ENCODE data around the gene ADGRV1.
"Not testable (repeated sequence)": the region's sequence is repeated elsewhere in the genome, so short reads cannot be mapped to it uniquely, and the experiment has no call there.

Gene ADGRV1

DNA sequence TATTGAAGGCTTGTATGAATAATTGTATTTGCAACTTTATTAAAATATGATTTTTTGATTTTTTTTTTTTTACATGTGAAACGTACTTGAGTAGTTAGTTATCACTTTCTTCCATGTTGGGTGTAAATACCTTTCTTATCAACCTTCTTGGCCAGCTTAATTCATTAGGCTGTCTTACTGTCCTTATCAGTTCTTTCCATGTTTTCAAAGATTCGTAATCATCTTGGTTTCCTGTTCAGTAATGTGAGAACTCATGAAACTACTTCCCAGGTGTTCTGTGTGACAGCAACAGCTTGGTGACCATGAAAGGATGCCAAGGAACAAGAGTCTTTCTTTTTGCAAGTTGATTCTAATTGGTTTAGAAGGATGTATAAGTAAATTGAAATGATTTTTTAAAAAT, 100.0 kb downstream of the ADGRV1 start:
- DNase-seq, result no peak

DNA sequence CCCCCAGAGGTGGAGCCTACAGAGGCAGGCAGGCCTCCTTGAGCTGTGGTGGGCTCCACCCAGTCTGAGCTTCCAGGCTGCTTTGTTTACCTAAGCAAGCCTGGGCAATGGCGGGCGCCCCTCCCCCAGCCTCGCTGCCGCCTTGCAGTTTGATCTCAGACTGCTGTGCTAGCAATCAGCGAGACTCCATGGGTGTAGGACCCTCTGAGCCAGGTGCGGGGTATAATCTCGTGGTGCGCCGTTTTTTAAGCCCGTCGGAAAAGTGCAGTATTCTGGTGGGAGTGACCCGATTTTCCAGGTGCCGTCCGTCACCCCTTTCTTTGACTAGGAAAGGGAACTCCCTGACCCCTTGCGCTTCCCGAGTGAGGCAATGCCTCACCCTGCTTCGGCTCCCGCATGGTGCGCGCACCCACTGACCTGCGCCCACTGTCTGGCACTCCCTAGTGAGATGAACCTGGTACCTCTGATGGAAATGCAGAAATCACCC, 109.5 kb downstream of the ADGRV1 start:
- not testable (repeated sequence) for DNase-seq

DNA sequence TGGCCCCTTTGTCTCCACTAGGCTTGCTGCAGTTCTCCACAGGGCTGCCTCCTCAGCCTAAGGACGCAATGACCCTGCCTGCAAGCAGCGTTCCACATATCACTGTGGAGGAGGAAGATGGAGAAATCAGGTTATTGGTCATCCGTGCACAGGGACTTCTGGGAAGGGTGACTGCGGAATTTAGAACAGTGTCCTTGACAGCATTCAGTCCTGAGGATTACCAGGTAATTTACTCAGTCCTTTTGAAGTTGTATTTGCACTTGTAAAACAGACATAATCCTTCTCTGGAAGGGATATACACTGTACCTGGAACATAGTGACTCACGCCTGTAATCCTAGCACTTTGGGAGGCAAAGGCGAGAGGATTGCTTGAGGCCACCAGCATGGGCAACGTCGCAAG, 116.6 kb downstream of the ADGRV1 start:
- DNase-seq, result no peak

DNA sequence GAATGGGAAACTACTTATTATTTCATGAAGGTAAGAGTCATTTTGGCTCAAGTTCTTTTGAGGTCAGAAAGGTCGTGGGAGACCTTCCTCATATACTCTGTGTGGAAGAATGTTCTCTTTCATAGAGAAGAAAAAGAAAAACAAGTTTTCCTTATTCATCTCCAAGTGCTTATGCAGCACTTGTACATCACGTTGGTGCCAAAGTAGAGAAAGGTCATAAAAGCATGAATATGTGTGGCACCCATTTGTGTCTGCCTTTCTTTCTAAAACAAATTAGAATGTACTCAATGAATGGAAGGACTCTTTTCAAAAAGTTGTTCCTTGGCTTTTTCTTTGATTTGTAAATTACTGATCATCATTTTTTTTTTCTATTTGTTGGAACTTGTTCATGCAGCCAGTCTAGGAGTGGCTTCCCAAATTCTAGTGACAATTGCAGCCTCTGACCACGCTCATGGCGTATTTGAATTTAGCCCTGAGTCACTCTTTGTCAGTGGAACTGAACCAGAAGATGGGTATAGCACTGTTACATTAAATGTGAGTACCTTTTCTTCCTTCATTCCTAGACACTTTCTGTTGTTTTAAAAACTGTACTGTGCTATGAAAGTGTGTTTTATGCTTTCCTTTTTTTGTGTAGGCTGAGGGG, 122.4 kb downstream of the ADGRV1 start:
- no peak for DNase-seq

DNA sequence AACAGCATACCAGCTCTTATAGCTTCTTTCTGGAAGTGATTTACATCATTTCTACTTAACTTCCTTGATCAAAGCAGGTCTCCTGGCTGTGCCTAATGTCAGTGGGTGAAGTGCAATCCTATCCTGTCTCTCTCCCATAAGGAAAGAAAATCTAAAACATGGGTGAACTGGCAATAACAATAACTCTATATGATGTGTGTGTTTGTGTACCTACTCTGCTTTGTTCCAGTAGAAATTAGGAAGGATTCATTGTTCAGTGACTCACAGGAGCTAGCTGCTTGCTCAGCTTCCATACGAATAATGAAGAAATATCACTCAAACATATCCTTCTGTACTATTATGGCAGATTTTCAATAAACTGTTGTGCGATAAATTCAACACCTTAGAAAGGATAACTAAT, 123.7 kb downstream of the ADGRV1 start:
- DNase-seq, result no peak

DNA sequence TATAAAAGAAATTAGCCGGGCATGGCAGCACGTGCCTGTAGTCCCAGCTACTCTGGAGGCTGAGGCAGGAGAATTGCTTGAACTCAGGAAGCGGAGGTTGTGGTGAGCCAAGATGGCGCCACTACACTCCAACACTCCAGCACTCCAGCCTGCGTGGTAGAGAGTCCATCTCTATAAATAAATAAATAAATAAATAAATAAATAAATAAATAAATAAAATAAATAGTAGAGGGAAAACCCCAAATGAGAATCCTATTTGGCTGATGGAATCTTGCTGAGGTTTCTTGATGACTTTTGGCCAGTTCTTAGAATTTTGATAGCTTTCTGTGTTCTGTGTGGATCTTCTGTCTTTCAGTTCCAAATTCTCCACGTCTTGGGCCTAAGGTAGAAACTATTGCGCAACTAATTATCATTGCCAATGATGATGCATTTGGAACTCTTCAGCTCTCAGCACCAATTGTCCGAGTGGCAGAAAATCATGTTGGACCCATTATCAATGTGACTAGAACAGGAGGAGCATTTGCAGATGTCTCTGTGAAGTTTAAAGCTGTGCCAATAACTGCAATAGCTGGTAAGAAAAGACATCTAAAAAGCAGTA, 126.9 kb downstream of the ADGRV1 start:
- no peak for DNase-seq

DNA sequence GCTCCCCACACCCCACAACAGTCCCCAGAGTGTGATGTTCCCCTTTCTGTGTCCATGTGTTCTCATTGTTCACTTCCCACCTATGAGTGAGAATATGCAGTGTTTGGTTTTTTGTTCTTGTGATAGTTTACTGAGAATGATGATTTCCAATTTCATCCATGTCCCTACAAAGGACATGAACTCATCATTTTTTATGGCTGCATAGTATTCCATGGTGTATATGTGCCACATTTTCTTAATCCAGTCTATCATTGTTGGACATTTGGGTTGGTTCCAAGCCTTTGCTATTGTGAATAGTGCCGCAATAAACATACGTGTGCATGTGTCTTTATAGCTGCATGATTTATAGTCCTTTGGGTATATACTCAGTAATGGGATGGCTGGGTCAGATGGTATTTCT, 127.8 kb downstream of the ADGRV1 start:
- not testable (repeated sequence) for DNase-seq

DNA sequence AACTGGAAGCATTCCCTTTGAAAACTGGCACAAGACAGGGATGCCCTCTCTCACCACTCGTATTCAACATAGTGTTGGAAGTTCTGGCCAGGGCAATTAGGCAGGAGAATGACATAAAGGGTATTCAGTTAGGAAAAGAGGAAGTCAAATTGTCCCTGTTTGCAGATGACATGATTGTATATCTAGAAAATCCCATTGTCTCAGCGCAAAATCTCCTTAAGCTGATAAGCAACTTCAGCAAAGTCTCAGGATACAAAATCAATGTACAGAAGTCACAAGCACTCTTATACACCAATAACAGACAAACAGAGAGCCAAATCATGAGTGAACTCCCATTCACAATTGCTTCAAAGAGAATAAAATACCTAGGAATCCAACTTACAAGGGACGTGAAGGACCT, 128.9 kb downstream of the ADGRV1 start:
- not testable (repeated sequence) for DNase-seq

DNA sequence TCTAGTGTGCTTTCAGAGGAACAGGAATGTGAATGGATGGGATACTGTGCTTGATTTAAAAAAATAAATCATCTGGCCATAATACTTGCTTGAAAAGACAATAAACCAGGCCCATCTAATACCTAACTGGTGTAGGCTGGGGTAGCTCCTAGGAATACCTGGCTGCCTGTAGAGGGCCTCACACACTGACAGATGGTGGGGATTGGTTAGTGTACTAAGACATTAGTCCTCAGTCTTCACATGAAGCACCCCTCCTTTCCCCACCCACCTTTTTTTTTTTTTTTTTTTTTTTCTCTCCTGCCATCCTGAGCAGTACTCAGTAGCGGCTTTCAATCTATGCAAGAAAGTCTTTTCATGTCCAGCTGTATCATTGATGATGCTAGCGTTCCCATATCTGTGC, 130.5 kb downstream of the ADGRV1 start:
- no peak for DNase-seq

DNA sequence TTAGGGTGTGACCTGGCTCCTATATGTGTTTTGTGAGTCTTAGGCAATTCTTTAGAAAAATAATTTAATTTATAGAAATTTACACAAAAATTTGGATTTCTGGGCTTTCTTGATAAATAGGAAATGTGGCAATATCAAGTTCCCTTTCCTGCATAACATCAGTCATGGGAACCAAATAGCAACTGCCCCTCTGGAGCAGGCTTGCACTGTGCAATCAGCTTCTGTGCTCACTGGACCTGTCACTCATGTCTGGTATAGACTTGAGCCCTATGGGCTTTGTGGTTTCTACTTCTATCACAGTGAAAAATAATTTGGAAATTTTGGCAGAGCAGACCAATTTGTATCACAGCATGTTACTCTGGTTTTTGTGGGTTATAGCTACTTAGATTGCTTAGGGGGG, 131.7 kb downstream of the ADGRV1 start:
- DNase-seq, result no peak

DNA sequence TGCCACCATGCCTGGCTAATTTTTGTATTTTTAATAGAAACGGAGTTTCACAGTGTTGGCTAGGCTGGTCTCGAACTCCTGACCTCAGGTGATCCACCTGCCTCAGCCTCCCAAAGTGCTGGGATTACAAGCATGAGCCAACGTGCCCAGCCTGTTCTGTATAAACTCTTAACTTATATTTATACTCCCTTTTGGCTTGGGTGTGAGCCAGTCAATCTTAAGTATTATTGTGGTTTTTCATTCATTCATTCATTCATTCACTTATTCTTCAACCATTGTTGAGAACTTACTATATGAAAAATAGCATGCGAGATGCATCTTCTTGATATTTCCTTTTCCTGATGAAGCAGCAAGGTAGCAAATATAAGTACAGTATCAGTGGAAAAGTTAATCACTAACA, 132.9 kb downstream of the ADGRV1 start:
- DNase-seq, result no peak

DNA sequence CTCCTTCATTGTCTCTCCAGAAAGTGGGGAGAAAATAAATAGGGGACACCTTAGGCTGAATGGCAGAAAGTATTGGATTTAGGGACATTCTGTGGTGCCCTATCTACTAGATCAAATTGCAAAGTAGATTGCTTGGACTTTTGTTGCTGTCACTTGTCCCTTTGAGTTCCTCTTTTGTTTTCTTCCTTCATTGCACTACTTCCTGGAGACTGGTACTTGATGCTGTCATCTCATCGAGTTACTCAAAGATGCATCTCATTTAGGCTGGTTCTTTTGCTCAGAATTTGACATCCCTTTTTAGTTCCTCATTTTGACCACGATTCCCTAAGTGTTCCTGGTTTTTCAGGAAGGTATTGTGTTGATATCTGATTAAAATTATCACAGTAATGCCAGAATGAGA, 137.6 kb downstream of the ADGRV1 start:
- DNase-seq, result no peak

DNA sequence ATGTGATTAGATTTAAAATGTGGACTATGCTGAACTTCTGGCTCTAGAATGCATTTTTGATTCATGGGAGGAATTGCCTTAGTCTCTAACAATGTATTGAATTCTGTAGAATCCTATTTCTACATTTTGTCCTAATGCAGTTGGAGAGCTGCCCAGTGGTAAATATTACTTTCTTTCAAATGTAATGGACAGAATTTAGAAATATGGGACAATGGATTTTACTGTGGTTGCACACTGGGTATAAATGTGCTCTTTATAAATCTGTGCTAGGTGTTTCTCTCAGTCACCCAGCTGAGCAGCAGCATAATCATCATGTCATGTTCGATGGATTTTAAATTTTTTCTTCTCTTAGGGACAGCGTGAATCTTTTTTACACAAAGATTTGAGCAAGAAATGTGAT, 141.7 kb downstream of the ADGRV1 start:
- no peak for DNase-seq

DNA sequence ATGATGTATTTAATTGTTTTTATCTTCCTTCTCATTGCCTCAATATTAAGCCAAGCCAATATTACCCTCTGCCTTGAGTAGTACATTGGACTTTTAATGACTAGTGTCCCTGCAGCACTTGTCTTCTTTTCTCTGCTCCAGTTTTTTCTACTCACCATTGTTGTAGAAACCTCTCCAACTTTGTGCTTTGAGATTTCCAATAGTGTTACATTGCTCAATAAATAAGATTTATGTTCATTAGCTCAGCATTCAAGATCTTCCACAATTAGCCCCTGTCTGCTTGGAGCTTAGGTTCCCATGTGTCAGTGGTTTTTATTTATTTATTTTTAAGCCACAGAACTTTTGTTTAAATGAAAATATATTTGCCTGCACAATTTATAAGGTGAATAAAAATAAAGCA, 145.3 kb downstream of the ADGRV1 start:
- DNase-seq, result no peak

DNA sequence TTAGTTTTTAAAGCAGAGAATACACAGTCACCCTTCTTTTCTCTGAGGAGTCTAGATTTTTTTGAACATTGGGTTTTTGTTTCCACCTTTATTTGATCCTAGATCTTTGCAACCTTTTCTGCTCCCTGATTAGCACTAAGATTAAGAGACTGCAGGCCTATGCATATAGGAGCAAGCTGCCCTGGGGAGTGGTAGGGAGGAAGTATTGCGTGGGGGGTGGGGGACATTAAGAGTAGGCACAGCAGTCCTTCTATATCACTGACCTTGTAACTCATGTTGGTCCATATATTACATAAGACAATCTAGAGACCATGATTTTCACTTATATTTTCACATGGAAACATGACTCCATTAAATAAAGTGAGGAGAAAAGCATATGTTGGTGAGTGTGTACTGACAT, 149.1 kb downstream of the ADGRV1 start:
- no peak for DNase-seq

DNA sequence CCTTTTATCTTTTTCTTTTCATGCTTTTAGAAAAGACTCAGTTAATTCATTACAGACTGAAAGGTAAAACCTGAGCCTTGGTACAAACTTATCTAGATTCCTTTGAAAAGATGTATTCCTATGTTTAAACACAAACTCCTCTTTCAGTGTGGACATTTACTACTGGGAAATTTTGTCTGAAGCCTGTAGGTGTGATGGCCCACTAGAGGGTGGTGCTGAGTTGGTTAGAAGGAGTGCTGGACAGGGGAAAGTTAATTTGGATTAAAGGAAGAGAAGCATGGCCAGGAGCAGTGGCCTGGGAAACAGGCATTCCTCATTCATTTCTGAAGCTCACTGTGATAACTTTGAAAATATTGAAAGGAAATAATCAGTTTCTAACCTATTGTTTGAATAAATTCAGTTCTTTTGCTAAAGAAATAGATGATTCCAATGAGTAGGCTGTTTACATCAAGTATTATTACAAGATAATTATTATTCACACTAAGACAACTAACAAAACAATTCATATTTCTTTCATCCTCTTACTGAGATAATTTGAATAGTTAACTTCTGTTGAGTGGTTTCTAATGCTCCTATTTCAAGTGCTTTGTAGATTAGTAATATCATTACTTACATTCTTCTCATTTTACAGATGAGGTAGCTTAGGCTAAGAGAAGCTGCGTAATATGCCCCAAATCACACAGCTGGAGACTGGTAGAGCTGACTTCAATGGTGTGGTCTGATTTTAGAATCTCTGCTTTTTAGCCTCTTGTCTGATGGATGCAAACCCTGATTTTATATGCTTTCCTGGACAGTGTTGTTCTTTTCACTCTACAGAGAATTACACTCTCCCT, 150.9 kb downstream of the ADGRV1 start:
- peak; percentile 4 for DNase-seq

DNA sequence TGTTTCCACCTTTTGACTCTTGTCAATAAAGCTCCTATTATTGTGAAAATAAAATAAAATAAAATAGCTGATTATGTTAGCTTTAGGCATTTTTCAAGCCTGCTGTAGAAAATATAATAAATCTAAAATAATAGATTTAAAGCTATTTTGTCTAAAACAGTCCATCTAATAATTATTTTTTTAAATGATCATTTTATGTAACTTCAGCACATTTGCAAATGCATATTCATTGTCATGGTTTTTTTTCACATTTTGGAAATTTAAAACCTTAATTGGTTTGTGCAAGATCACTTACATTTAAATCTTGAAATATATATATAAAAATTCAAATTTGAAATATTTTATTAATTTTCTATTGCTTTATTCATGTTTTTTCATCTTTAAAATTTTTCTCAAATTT, 159.8 kb downstream of the ADGRV1 start:
- no peak for DNase-seq

DNA sequence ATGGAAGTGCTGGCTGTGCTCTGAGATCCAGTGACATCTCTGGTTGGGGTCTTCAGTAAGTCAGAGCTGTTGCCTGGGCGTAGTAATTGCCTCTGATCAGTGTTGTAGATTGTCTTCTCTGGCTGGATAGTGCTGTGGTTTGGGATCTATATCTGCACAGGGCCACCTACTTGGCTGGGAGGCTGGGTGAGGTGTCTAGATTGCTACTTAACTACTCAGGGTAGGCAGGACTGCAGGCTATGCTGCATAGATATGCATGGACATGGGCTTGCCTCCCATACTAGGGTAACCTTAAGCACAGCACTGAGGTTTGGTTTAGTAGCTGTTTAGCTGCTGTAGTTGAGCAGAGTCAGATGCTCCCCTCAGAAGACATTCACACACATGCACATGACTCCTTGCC, 181.0 kb downstream of the ADGRV1 start:
- no peak for DNase-seq

DNA sequence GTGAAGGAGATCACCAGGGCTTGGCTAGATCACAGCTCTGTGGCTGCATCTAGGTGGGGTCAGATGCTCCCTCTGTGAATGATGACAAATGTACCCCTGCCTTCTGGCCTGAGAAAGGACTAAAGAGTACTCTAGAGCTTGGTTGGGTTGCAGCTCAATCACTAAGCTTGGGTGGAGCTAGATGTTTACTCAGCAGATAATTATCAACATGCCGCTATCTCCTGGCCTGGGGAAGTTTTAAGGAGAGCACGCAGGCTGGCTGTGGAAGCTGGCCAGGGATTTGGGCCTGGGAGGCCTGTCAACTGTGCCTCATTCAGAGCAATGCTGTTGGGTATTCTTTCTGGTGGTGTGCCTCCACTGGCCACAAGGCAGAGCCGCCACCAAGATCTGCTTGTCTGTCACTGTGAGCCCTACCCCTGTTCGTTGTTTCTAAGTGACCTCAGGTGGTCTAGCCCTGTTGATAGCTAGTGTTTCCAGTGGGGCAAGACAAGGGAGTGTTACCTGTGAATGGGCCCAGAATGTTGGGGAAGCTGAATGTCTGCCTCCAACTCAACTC, 181.7 kb downstream of the ADGRV1 start:
- no peak for DNase-seq

DNA sequence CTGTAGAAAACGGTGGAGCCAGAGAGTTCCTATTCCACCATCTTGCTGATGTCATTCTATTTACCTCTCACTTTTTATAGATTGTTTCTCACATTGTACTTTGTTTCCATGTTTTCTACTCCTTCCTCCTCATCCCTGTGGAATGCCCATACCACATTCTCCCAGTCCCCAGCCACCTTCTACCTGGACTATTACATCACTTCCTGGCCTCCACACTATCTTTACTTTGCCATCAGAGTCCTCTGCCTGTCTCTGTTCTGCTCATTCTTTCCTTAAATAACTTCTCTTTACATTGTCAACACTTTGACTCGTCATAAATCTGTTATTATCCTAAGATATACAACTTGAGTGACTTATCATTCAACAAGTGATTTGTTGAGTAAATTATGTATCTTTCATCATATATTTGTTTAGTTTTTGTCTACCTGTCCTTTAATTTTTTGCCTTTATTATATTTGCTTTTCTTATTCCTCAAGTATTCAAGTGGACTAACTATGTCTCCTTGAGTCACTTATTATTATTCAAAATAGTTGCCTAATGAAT, 182.5 kb downstream of the ADGRV1 start:
- DNase-seq, result no peak

DNA sequence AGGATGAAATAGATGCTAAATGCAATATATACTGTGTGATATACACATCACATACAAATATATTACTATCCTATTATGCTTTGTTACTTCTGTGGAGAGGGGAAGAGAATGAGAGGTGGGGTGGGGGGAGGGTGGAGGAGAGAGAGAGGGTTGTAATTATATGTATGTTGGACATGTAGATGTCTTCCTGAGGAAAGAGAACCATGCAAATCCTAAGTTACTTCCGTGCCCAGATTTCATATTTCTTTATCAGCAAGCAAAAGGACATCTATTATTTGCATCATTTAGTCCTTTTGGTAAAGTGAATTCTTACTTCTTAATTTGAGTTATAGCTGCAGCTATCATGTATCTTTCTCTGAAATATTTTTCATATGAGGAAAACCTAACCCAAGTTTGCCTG, 187.5 kb downstream of the ADGRV1 start:
- no peak for DNase-seq

DNA sequence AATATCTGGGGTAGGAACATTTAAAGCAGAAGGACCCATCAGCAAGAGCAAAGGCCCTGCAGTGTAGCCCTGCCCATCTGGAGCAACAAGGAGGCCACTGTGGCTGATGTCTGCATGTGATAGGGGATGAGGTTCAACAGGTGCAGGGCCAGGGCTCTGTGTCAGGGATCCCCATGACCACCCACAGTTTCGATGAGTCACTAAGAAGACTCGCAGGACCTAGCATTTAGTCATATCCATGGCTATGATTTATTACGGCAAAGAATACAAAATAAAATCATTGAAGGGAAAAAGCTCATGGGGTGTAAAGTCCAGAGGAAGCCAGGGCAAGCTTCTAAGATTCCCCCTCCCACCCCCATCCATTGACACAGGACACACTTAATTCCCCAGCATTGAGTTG, 188.6 kb downstream of the ADGRV1 start:
- DNase-seq, result no peak

DNA sequence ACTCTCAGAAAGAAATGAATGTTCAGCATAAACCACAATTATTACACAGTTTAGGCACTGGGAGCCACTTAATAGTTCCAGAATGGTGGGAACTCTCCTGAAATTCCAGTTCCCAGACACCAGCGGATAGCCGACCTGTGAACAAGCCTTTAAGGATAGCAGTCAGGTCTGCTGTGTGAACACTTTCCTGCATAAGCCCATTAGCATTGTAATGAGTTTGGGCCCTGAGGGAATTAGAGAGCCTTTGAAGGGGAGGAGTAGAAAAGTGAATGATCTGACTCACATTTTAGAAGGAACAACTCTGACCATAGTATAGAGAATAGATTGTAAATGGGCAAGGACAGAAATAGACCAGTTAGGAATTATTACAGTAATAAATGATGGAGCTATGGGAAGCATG, 189.1 kb downstream of the ADGRV1 start:
- DNase-seq, result no peak

DNA sequence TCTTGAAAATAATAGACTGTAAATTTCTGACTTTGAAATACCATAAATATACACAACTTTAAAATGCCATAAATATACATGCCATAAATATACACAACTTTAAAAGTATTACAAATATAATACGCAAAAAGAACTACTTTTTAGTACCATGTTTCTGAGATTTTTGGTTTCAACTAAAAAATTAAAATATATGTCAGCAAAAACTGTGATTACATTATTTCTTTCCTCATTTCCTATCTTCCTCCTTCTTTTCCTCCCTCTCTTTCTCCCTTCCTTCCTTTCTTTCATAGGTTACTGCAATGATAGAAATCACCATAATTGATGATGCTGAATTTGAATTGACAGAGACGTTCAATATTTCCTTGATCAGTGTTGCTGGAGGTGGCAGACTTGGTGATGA, 200.5 kb downstream of the ADGRV1 start:
- no peak for DNase-seq

Data from NCI-H446 treated with DMSO at 0.1 percent for 48 hours (cell line).